Endothelial cell of umbilical vein (primary cell): Measurements from ENCODE around the gene PACSIN2. TPM values are rescaled to one million over a fixed set of nuclear protein-coding genes. Genes with fewer than 3 reads are reported as not detected.

Experiments
- BruUV-seq: library from RNA; stranded (reverse); fragments of 400-500 nt; replicated peaks from 2 replicates; lab custom pipeline; 2021; lab: Mats Ljungman, UMichigan
- CTCF ChIA-PET: fragments of 300-600, 350-600 bp; sonication (Branson Sonifier 250); formaldehyde crosslinking; loops from one replicate; lab custom pipeline; 2021; ENCODE audit warnings: antibody characterized with exemption, inconsistent platforms; lab: Charles Lee
- POLR2A ChIA-PET: fragments of 300-600, 350-600 bp; sonication (Branson Sonifier 250); formaldehyde crosslinking; loops from one replicate; lab custom pipeline; 2021; ENCODE audit warnings: antibody characterized with exemption, inconsistent platforms; lab: Charles Lee
- DNase-seq: peaks from one replicate; pipeline ENCODE4 v3.0.0-alpha.2; 2011; ENCODE audit warnings: low read depth, low spot score
- FAIRE-seq: peaks from 2 replicates; lab custom pipeline; 2011; peaks lifted over from hg19 to GRCh38; lab: Jason Lieb, UNC
- H2AFZ ChIP-seq: 2 replicates; pipeline ENCODE4 v1.6.0; 2012; ENCODE audit warnings: low read depth, low read length, control low read depth, inconsistent platforms
- H3K27ac ChIP-seq: 2 replicates; pipeline ENCODE4 v1.5.1; 2011; ENCODE audit warnings: low read depth, mild to moderate bottlenecking, control low read depth, low read length, moderate library complexity; ENCODE audit not compliant: insufficient read depth
- H3K27me3 ChIP-seq, 2 experiments: 2 replicates each; pipeline versions ENCODE4 v1.6.0 to v1.6.1; 2011; ENCODE audit warnings: low read length in 2 of 2, mixed read lengths in 1 of 2; ENCODE audit not compliant: control insufficient read depth in 2 of 2, insufficient read depth in 2 of 2
- H3K36me3 ChIP-seq, 2 experiments: 2 replicates in 1 of 2; 3 replicates in 1 of 2; pipeline ENCODE4 v1.5.1; 2011; ENCODE audit warnings: low read length in 2 of 2, mild to moderate bottlenecking in 1 of 2, moderate library complexity in 1 of 2; ENCODE audit not compliant: control insufficient read depth in 2 of 2, insufficient read depth in 2 of 2; ENCODE audit errors: extremely low read depth in 1 of 2
- H3K4me1 ChIP-seq: 3 replicates; pipeline ENCODE4 v1.5.1; 2011; ENCODE audit warnings: mild to moderate bottlenecking, low read length; ENCODE audit not compliant: control insufficient read depth, insufficient read depth; ENCODE audit errors: extremely low read depth
- H3K4me2 ChIP-seq: 2 replicates; pipeline ENCODE4 v1.6.1; 2011; ENCODE audit warnings: low read length, control low read depth, mixed read lengths; ENCODE audit not compliant: insufficient read depth
- H3K4me3 ChIP-seq, 3 experiments: fragments of 200-600 bp in 1 of 3; sonication (generic), shearing (Covaris generic) in 1 of 3; replicated peaks in 1 of 3; 2 replicates each; pipeline ENCODE4 v1.5.1; 2011 to 2016; ENCODE audit warnings: control low read depth in 3 of 3, low read length in 3 of 3, mild to moderate bottlenecking in 2 of 3, inconsistent platforms in 1 of 3, low read depth in 1 of 3, moderate library complexity in 1 of 3; ENCODE audit not compliant: insufficient read depth in 1 of 3
- H3K79me2 ChIP-seq: 2 replicates; pipeline ENCODE4 v1.6.0; 2012; ENCODE audit warnings: low read length, inconsistent platforms; ENCODE audit not compliant: control insufficient read depth, insufficient read depth
- H3K9ac ChIP-seq: replicated peaks from 2 replicates; pipeline ENCODE3; 2011; ENCODE audit warnings: low read length, control low read depth; ENCODE audit not compliant: insufficient read depth; ENCODE audit errors: extremely low read depth
- H3K9me1 ChIP-seq: replicated peaks from 3 replicates; pipeline ENCODE4 v1.6.0; 2011; ENCODE audit warnings: mild to moderate bottlenecking, low read length; ENCODE audit not compliant: control insufficient read depth, insufficient read depth; ENCODE audit errors: extremely low read depth
- H3K9me3 ChIP-seq: replicated peaks from 2 replicates; pipeline ENCODE4 v1.5.1; 2012; ENCODE audit warnings: low read length, inconsistent platforms; ENCODE audit not compliant: control insufficient read depth, insufficient read depth
- H4K20me1 ChIP-seq: replicated peaks from 2 replicates; pipeline ENCODE3; 2011; ENCODE audit warnings: mild to moderate bottlenecking, low read length; ENCODE audit not compliant: control insufficient read depth, insufficient read depth; ENCODE audit errors: extremely low read depth
- CTCF ChIP-seq, 2 donors: IDR thresholded peaks; 1 replicate in 1 of 2; 2 replicates in 1 of 2; pipeline ENCODE4 v1.5.1; 2011; ENCODE audit warnings: low read length in 2 of 2, mild to moderate bottlenecking in 2 of 2, moderate library complexity in 2 of 2, control low read depth in 1 of 2, inconsistent platforms in 1 of 2, low read depth in 1 of 2; ENCODE audit not compliant: insufficient read depth in 1 of 2; ENCODE audit errors: extremely low read depth in 1 of 2
- EZH2 ChIP-seq: IDR thresholded peaks from 2 replicates; pipeline ENCODE4 v1.6.1; 2012; ENCODE audit warnings: borderline replicate concordance, low read depth, mild to moderate bottlenecking, moderate library complexity, low read length, inconsistent platforms; ENCODE audit not compliant: severe bottlenecking
- FOS ChIP-seq: IDR thresholded peaks from 2 replicates; pipeline ENCODE4 v1.6.1; 2011; ENCODE audit warnings: mild to moderate bottlenecking, low read length, moderate library complexity, borderline replicate concordance; ENCODE audit not compliant: insufficient read depth
- GATA2 ChIP-seq: IDR thresholded peaks from 2 replicates; pipeline ENCODE4 v1.7.0; 2011; ENCODE audit warnings: low read depth, mild to moderate bottlenecking, moderate library complexity, mixed read lengths, low read length; ENCODE audit not compliant: insufficient read length, insufficient read depth
- JUN ChIP-seq: IDR thresholded peaks from 2 replicates; pipeline ENCODE4 v1.6.1; 2011; ENCODE audit warnings: borderline replicate concordance, low read depth; ENCODE audit not compliant: insufficient read length, insufficient read depth
- MAX ChIP-seq: IDR thresholded peaks from 2 replicates; pipeline ENCODE4 v1.6.1; 2011; ENCODE audit not compliant: insufficient read depth, insufficient read length
- MYC ChIP-seq: IDR thresholded peaks from one replicate; pipeline ENCODE4 v1.6.1; 2011; ENCODE audit warnings: mild to moderate bottlenecking, low read depth, low read length
- POLR2A ChIP-seq: IDR thresholded peaks from 2 replicates; pipeline ENCODE4 v1.6.1; 2012; ENCODE audit warnings: low read depth, mild to moderate bottlenecking, control low read depth, low read length
- POLR2AphosphoS5 ChIP-seq: IDR thresholded peaks from 2 replicates; pipeline ENCODE4 v1.6.1; 2012; ENCODE audit warnings: low read depth, mild to moderate bottlenecking, control low read depth, low read length, moderate library complexity; ENCODE audit not compliant: insufficient read depth
- dilution Hi-C: fragments of 300-500 bp; cut with MboI; formaldehyde crosslinking; loops from one replicate; pipeline ENCODE4 v1.15.0; 2019; ENCODE audit warnings: low sequenced_read_pairs; ENCODE audit not compliant: extremely low pct_ligation_motif_present
- intact Hi-C: fragments of 100-400 bp; cut with micrococcal nuclease; formaldehyde crosslinking; loops from one replicate; pipeline ENCODE4 v1.10.0; 2022
- polyA plus RNA-seq, 4 experiments: library from polyadenylated mRNA; depleted of rRNA in 3 of 4; stranded (reverse) in 3 of 4; unstranded in 1 of 4; fragments of >200 nt; gene quantifications; 2 replicates each; pipeline versions ENCODE4 v1.2.1 to v1.2.3, GENCODE V29; 2011 to 2012; ENCODE audit warnings: missing spikeins in 1 of 4
- total RNA-seq: library from RNA; stranded (reverse); gene quantifications from 2 replicates; pipeline ENCODE4 v1.2.3, GENCODE V29; 2021

PACSIN2 gene
- total and polyA plus RNA-seq, 2 donors (not counting 3 experiments of a cell fraction or from before 2014, with no cell fraction given): 46.2 to 64.5 TPM

- Histone ChIP-seq H3K4me1 (peaks cover 56% of the 10 kb centered on the region), H3K4me3 (no peak overlapping the region), H3K9ac (no peak overlapping the region), H3K4me2 (no peak overlapping the region), H3K9me3 (no peaks in the 10 kb centered on the region), H3K27me3 (no peaks in the 10 kb centered on the region), H3K27ac (no peak overlapping the region), H3K9me1 (no peaks in the 10 kb centered on the region), H4K20me1 (no peaks in the 10 kb centered on the region), H3K79me2 (peaks cover 81% of the 10 kb centered on the region), H2AFZ (no peak overlapping the region), H3K36me3 (no peaks in the 10 kb centered on the region)
- no peak for FAIRE-seq
- dilution Hi-C loops: no loop called here
- no TSS peak for BruUV-seq
- POLR2A ChIA-PET: interaction anchor here (1.3 to 1.5 kb wide), 2 partner anchors 10 to 11 kb away, joined by 3 to 5 read pairs; no protein-coding TSS in a partner anchor
- CTCF ChIA-PET: interaction anchor here (0.9 to 1.8 kb wide), 10 partner anchors 8 to 148 kb away, joined by 3 to 6 read pairs (median 3); partner anchors contain the start of genes ARFGAP3 and PACSIN2
- intact Hi-C loops: loop anchor here (5.0 kb wide), 1 partner anchor 62 kb away; no protein-coding TSS in a partner anchor
- DNase-seq: no peak
- no peak for TF ChIP-seq POLR2AphosphoS5
- no peak for TF ChIP-seq GATA2
- TF ChIP-seq FOS: no peak
- no peak for TF ChIP-seq POLR2A
- no peak for TF ChIP-seq EZH2
- no peak for TF ChIP-seq MYC
- no peak for TF ChIP-seq JUN
- no peak for TF ChIP-seq CTCF (IDR thresholded peaks at IDR 0.05; ENCODE audit: extremely low read depth in 1 of 2, insufficient read depth in 1 of 2, low read depth in 1 of 2, low read length in 2 of 2)
- no peak for TF ChIP-seq MAX
These were observed 10.4 kb downstream of the PACSIN2 start for GRCh38 chr22:43004362-43005035.
